ENCODE results near the gene VAT1L. TPM values are rescaled to one million over a fixed set of nuclear protein-coding genes. Genes with fewer than 3 reads are reported as not detected.

VAT1L gene
- total RNA-seq, 1 donor from 2014 or later: not detected

GRCh38 chr16:77916111-77916510 is 127.7 kb downstream of the VAT1L start:
- no peak overlapping the region for H3K27ac Mint-ChIP-seq (ENCODE audit: unreplicated experiment)
- no peaks in the 10 kb centered on the region for H3K4me1 Mint-ChIP-seq (ENCODE audit: low read depth)
- no peaks in the 10 kb centered on the region for H3K27me3 Mint-ChIP-seq (ENCODE audit: low read depth)
- DNase-seq (ENCODE audit: low spot score): no peak
- H3K4me3 Mint-ChIP-seq (ENCODE audit: unreplicated experiment): no peak overlapping the region
- H3K36me3 Mint-ChIP-seq (ENCODE audit: low read depth): no peaks in the 10 kb centered on the region
- H3K9me3 Mint-ChIP-seq (ENCODE audit: low read depth): peaks cover 4% of the 10 kb centered on the region
- no peak for TF ChIP-seq CTCF (IDR thresholded peaks at IDR 0.05)

GRCh38 chr16:77917971-77918370 is 129.6 kb downstream of the VAT1L start:
- DNase-seq (ENCODE audit: low spot score): no peak
- Mint-ChIP-seq H3K9me3 (ENCODE audit: low read depth) (peaks cover 4% of the 10 kb centered on the region), H3K27ac (ENCODE audit: unreplicated experiment) (no peak overlapping the region), H3K4me1 (ENCODE audit: low read depth) (no peaks in the 10 kb centered on the region), H3K4me3 (ENCODE audit: unreplicated experiment) (no peak overlapping the region), H3K36me3 (ENCODE audit: low read depth) (no peaks in the 10 kb centered on the region), H3K27me3 (ENCODE audit: low read depth) (no peaks in the 10 kb centered on the region)
- no peak for TF ChIP-seq CTCF (IDR thresholded peaks at IDR 0.05)

GRCh38 chr16:77918809-77919707 is 130.7 kb downstream of the VAT1L start:
- no peak for TF ChIP-seq CTCF (IDR thresholded peaks at IDR 0.05)
- H3K4me3 Mint-ChIP-seq (ENCODE audit: unreplicated experiment): no peak overlapping the region
- H3K36me3 Mint-ChIP-seq (ENCODE audit: low read depth): no peaks in the 10 kb centered on the region
- no peak for DNase-seq (ENCODE audit: low spot score)
- H3K4me1 Mint-ChIP-seq (ENCODE audit: low read depth): no peaks in the 10 kb centered on the region
- H3K9me3 Mint-ChIP-seq (ENCODE audit: low read depth): no peaks in the 10 kb centered on the region
- H3K27me3 Mint-ChIP-seq (ENCODE audit: low read depth): no peaks in the 10 kb centered on the region
- H3K27ac Mint-ChIP-seq (ENCODE audit: unreplicated experiment): no peak overlapping the region

DNA sequence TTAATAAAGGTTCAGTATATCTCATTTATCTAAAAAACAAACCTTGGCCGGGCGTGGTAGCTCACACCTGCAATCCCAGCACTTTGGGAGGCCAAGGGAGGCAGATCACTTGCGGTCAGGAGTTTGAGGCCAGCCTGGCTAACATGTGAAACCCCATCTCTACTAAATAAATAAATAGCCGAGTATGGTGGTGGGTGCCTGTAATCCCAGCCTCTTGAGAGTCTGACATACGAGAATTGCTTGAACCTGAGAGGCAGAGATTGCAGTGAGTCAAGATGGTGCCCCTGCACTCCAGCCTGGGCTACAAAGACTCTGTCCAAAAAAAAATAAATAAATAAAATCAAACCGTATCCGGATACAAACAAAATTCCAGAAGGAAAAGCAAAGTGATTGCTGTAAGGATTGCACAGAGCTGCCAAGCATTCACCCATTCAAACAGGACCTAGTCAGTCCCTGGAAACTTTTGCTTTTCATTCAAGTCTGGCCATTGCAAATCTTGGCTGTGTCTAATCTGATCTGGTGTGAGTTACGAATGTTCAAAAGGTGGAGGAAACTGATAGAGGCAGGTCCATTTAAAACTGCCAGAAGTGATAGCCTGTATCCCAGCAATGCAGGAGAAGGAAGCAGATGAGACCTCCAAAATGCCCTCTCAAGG is 131.5 kb downstream of the VAT1L start:
- DNase-seq (ENCODE audit: low spot score): no peak
- Mint-ChIP-seq H3K27me3 (ENCODE audit: low read depth) (no peaks in the 10 kb centered on the region), H3K9me3 (ENCODE audit: low read depth) (no peaks in the 10 kb centered on the region), H3K4me1 (ENCODE audit: low read depth) (no peaks in the 10 kb centered on the region), H3K27ac (ENCODE audit: unreplicated experiment) (no peak overlapping the region), H3K4me3 (ENCODE audit: unreplicated experiment) (no peak overlapping the region), H3K36me3 (ENCODE audit: low read depth) (no peaks in the 10 kb centered on the region)
- TF ChIP-seq CTCF (IDR thresholded peaks at IDR 0.05): no peak

DNA sequence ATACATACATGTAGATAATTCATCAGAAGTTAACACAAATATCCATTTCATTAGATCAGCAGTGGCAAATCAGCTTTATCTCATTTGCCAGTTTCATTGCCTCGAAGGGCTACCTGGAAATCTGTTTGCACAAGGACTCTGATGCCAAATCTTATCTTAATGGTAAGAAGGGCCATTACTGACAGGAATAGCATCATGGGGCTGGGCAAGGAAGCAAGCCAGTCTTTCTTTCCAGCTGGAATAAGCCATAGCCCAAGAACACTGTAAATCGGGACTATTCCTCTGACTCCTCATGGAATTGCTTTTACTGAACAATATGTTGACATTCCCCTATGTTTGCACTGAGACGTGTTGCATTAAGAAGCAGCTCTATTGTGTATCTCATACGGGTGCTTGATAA is 132.6 kb downstream of the VAT1L start:
- no peaks in the 10 kb centered on the region for H3K4me1 Mint-ChIP-seq (ENCODE audit: low read depth)
- H3K27me3 Mint-ChIP-seq (ENCODE audit: low read depth): no peaks in the 10 kb centered on the region
- H3K9me3 Mint-ChIP-seq (ENCODE audit: low read depth): no peaks in the 10 kb centered on the region
- no peak overlapping the region for H3K27ac Mint-ChIP-seq (ENCODE audit: unreplicated experiment)
- no peak for DNase-seq (ENCODE audit: low spot score)
- H3K36me3 Mint-ChIP-seq (ENCODE audit: low read depth): no peaks in the 10 kb centered on the region
- H3K4me3 Mint-ChIP-seq (ENCODE audit: unreplicated experiment): no peak overlapping the region
- no peak for TF ChIP-seq CTCF (IDR thresholded peaks at IDR 0.05)

All from chondrocyte (in vitro differentiated cells).